Measurements from ENCODE around the gene TMEM213. TPM values are rescaled to one million over a fixed set of nuclear protein-coding genes. Genes with fewer than 3 reads are reported as not detected.
"Not testable (repeated sequence)": the region's sequence is repeated elsewhere in the genome, so short reads cannot be mapped to it uniquely, and the experiment has no call there.

Gene TMEM213
- total RNA-seq, 2 donors from 2014 or later = not detected

- Mint-ChIP-seq H3K27me3 (peaks cover 14% of the 10 kb centered on the region), H3K36me3 (ENCODE audit: low read depth) (no peaks in the 10 kb centered on the region), H3K27ac (no peak overlapping the region), H3K4me3 (no peak overlapping the region), H3K4me1 (peaks cover 9% of the 10 kb centered on the region)
- no peaks in the 10 kb centered on the region for H3K9me3 ChIP-seq (ENCODE audit: control insufficient read depth, low read length, poor library complexity, severe bottlenecking)
- ATAC-seq (no peak), DNase-seq (no peak)
These were observed 26.9 kb upstream of the TMEM213 start for GRCh38 chr7:138770904-138771303.

DNA sequence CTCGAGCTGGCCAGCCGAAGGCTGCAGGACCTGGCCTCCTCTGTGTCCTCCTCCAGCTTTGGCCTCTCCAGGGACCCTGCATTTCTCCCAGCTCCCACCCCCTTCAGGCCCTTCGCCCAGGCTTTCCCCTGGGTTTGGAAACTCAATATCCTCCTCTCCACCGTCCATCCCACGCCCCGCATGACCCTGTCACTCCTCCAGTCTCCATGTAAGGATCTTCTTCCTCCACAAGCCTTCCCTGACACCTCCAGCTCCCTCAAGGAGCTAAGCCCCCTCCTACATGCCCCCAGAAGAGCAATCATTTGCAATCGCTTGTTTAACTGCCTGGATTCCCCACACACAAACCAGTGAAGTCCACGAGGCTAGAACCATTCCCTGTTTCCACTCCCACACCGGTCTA is 24.6 kb upstream of the TMEM213 start:
- Mint-ChIP-seq H3K27me3 (peaks cover 14% of the 10 kb centered on the region), H3K27ac (peak overlapping the region; percentile 47), H3K4me3 (no peak overlapping the region), H3K36me3 (ENCODE audit: low read depth) (no peaks in the 10 kb centered on the region), H3K4me1 (peaks cover 7% of the 10 kb centered on the region)
- DNase-seq = no peak
- no peaks in the 10 kb centered on the region for H3K9me3 ChIP-seq (ENCODE audit: control insufficient read depth, low read length, poor library complexity, severe bottlenecking)
- no peak for ATAC-seq

- no peaks in the 10 kb centered on the region for H3K9me3 ChIP-seq (ENCODE audit: control insufficient read depth, low read length, poor library complexity, severe bottlenecking)
- H3K27me3 Mint-ChIP-seq = peaks cover 14% of the 10 kb centered on the region
- DNase-seq = no peak
- peaks cover 7% of the 10 kb centered on the region for H3K4me1 Mint-ChIP-seq
- ATAC-seq = no peak
- H3K4me3 Mint-ChIP-seq = no peak overlapping the region
- no peaks in the 10 kb centered on the region for H3K36me3 Mint-ChIP-seq (ENCODE audit: low read depth)
- H3K27ac Mint-ChIP-seq = peak overlapping the region; percentile 47
These were observed 24.0 kb upstream of the TMEM213 start for GRCh38 chr7:138773817-138774216.

DNA sequence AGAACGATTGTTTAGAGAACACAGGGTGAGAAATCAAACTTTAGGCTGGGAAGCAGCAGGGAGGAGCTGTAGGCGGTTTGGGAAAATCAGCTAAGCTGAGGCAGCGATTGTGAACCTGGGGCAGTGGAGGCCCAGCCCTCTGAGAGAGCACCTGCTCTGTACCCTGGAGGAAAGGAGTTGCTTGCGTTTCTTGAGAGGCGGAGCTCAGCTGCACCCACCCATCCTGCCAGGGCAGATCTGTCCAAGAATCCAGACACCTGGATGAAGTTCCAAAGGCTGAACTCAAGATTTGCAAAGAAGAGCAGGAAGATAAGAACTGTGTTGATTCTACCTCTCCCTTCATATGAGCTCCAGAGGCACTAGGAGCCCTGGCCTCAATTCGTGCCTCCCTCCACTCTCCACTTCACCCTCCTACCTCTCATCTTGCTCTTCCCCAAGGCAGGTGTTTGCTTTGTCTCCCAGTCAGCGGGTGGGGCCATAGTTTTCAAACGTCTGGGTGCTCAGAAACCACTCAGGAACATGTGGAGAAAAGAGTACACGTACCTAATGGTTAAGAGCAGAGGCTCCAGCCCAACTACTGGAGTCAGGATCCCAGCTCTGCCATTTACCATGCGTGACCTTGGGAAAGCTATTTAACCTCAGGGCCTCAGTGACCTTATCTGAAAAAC is 21.5 kb upstream of the TMEM213 start:
- ATAC-seq (no peak), DNase-seq (no peak)
- Mint-ChIP-seq H3K27ac (no peak overlapping the region), H3K4me3 (no peak overlapping the region), H3K4me1 (no peaks in the 10 kb centered on the region), H3K36me3 (ENCODE audit: low read depth) (no peaks in the 10 kb centered on the region), H3K27me3 (peaks cover 9% of the 10 kb centered on the region)
- H3K9me3 ChIP-seq (ENCODE audit: control insufficient read depth, low read length, poor library complexity, severe bottlenecking) = no peaks in the 10 kb centered on the region

DNA sequence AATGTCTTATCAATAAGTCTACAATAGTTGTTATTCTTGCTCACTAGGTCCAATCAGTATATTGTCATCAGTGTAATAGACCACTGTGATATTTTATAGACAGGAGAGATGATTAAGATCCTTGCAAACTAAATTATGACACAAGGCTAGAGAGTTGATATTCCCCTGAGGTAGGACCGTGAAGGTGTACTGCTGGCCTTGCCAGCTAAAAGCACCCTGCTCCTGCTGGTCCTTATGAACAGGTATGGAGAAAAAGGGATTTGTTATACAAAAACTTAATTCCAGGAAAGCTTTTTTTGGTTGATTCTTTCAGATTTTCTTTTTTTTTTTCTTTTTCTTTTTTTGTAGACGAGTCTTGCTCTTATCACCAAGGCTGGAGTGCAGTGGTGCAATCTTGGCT is 16.8 kb upstream of the TMEM213 start:
- Mint-ChIP-seq H3K27ac (no peak overlapping the region), H3K4me1 (no peaks in the 10 kb centered on the region), H3K36me3 (ENCODE audit: low read depth) (no peaks in the 10 kb centered on the region), H3K27me3 (peaks cover 5% of the 10 kb centered on the region), H3K4me3 (no peak overlapping the region)
- no peaks in the 10 kb centered on the region for H3K9me3 ChIP-seq (ENCODE audit: control insufficient read depth, low read length, poor library complexity, severe bottlenecking)
- ATAC-seq (no peak), DNase-seq (no peak)

GRCh38 chr7:138784692-138785091 is 13.1 kb upstream of the TMEM213 start:
- Mint-ChIP-seq H3K4me3 (no peak overlapping the region), H3K27me3 (peaks cover 7% of the 10 kb centered on the region), H3K36me3 (ENCODE audit: low read depth) (no peaks in the 10 kb centered on the region), H3K27ac (no peak overlapping the region), H3K4me1 (no peaks in the 10 kb centered on the region)
- ATAC-seq (no peak), DNase-seq (no peak)
- no peaks in the 10 kb centered on the region for H3K9me3 ChIP-seq (ENCODE audit: control insufficient read depth, low read length, poor library complexity, severe bottlenecking)

- Mint-ChIP-seq H3K4me1 (no peaks in the 10 kb centered on the region), H3K27me3 (peaks cover 7% of the 10 kb centered on the region), H3K27ac (no peak overlapping the region), H3K4me3 (no peak overlapping the region), H3K36me3 (ENCODE audit: low read depth) (no peaks in the 10 kb centered on the region)
- ATAC-seq (no peak), DNase-seq (no peak)
- H3K9me3 ChIP-seq (ENCODE audit: control insufficient read depth, low read length, poor library complexity, severe bottlenecking) = no peaks in the 10 kb centered on the region
These were observed 12.0 kb upstream of the TMEM213 start for GRCh38 chr7:138785587-138786437.

DNA sequence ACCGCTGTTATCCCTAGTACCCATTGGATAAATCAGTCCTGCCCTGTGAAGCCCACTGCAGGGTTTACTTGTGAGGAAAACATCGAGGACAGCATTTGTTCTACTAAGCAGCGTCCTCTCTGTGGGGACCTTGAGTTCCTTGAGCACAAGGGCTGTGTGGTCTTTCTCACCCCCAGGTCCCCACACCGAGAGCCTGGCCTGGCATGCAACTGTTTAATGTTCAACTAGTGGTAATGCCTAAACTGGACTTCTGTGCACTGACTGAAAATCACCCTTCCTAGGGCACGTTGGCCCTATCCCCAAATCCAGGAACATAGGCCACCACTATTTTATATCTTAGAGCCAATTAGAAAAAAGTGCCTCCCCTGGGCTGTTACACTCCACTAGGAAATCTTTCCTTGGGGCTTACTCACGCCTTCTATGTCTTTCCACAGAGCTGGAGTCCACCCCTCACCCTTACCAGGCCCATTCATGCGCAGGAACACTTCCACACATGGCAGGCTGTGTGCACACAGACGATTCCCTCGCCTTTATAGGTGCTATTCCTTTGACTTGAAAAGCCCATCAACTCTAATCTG is 1.7 kb upstream of the TMEM213 start:
- H3K36me3 Mint-ChIP-seq (ENCODE audit: low read depth) = no peaks in the 10 kb centered on the region
- H3K27me3 Mint-ChIP-seq = peaks cover 17% of the 10 kb centered on the region
- no peak overlapping the region for H3K4me3 Mint-ChIP-seq
- H3K4me1 Mint-ChIP-seq = peaks cover 3% of the 10 kb centered on the region
- DNase-seq (no peak), ATAC-seq (no peak)
- no peaks in the 10 kb centered on the region for H3K9me3 ChIP-seq (ENCODE audit: control insufficient read depth, low read length, poor library complexity, severe bottlenecking)
- no peak overlapping the region for H3K27ac Mint-ChIP-seq

DNA sequence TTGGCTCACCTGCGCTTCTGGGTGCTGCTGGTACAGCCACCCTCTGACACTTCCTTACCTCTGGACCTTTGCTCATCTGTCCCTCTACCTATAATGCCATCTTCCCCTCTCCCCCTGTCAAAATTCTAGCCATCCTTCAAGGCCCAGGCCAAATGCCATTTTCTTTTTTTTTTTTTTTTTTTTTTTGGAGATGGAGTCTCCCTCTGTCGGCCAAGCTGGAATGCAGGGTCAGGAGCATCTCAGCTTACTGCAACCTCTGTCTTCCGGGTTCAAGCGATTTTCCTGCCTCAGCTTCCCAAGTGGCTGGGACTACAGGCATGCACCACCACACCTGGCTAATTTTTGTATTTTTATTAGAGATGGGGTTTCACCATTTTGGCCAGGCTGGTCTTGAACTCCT is 748 bp upstream of the TMEM213 start:
- not testable (repeated sequence) for DNase-seq; H3K4me1 Mint-ChIP-seq; ATAC-seq; H3K9me3 ChIP-seq (ENCODE audit: control insufficient read depth, low read length, poor library complexity, severe bottlenecking); H3K4me3 Mint-ChIP-seq; H3K36me3 Mint-ChIP-seq (ENCODE audit: low read depth); H3K27ac Mint-ChIP-seq
- peaks cover 22% of the 10 kb centered on the region for H3K27me3 Mint-ChIP-seq

- Mint-ChIP-seq H3K27me3 (peaks cover 22% of the 10 kb centered on the region), H3K4me3 (no peak overlapping the region), H3K4me1 (peaks cover 3% of the 10 kb centered on the region), H3K27ac (no peak overlapping the region), H3K36me3 (ENCODE audit: low read depth) (no peaks in the 10 kb centered on the region)
- no peaks in the 10 kb centered on the region for H3K9me3 ChIP-seq (ENCODE audit: control insufficient read depth, low read length, poor library complexity, severe bottlenecking)
- ATAC-seq = no peak
- DNase-seq = no peak
These were observed 1.0 kb downstream of the TMEM213 start for GRCh38 chr7:138798836-138799235.

DNA sequence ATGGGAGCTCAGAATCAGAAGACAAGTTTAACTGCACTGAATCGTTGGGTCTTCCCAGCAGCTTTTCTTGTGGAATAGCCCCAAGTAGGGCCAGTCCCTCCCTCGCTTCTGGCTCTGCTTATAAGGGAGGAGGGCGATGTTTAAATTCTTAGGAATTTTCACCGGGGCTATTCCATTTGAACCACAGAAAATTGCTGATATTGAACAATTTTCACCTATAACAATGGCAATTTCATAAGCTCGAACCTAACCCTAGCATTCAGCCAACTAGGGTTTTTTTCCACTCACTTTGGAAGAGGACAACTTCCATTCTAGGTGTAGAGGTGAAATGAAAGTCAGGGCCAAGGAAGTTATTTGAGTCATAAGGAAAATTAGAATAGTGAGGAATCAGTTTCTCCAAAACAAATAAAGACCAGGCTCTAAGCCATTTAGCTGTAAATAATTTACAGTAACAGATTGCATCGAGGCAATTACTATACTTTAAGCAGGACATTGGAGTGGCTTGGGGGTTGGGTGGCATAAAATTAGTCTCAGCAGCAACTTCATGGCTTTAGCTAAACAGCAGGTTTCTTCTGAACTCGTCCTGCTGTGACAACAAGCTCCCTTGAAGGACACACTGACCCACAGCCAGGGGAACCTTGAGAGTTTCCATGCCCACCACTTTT is 1.7 kb downstream of the TMEM213 start:
- H3K4me3 Mint-ChIP-seq = no peak overlapping the region
- no peaks in the 10 kb centered on the region for H3K36me3 Mint-ChIP-seq (ENCODE audit: low read depth)
- H3K27me3 Mint-ChIP-seq = peaks cover 27% of the 10 kb centered on the region

GRCh38 chr7:138801256-138801655 is 3.5 kb downstream of the TMEM213 start:
- no peak overlapping the region for H3K4me3 Mint-ChIP-seq
- no peak for ATAC-seq

More for the DNA sequence above, 1.7 kb downstream of the TMEM213 start:
- Mint-ChIP-seq H3K4me1 (peaks cover 3% of the 10 kb centered on the region), H3K27ac (no peak overlapping the region)
- no peaks in the 10 kb centered on the region for H3K9me3 ChIP-seq (ENCODE audit: control insufficient read depth, low read length, poor library complexity, severe bottlenecking)
- no peak for DNase-seq
- ATAC-seq = no peak

DNA sequence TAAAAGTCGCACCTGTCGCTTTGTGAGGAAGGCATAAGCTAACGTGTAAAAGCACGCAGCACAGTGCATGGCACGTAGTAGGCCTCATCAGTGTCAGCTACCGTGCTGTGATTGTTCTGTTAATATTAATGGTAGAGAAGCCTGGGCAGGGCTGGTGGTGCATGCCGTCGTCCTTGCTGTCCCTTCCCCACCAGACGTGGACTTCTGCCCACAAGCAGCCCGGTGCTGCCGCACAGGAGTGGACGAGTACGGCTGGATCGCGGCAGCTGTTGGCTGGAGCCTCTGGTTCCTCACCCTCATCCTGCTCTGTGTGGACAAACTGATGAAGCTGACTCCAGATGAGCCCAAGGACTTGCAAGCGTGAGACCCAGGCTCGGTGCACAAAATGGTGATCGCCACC is 4.9 kb downstream of the TMEM213 start:
- ATAC-seq = no peak
- H3K36me3 Mint-ChIP-seq (ENCODE audit: low read depth) = no peaks in the 10 kb centered on the region

More at GRCh38 chr7:138801256-138801655, 3.5 kb downstream of the TMEM213 start:
- no peak for DNase-seq
- no peaks in the 10 kb centered on the region for H3K9me3 ChIP-seq (ENCODE audit: control insufficient read depth, low read length, poor library complexity, severe bottlenecking)
- Mint-ChIP-seq H3K36me3 (ENCODE audit: low read depth) (no peaks in the 10 kb centered on the region), H3K4me1 (peaks cover 3% of the 10 kb centered on the region), H3K27me3 (peaks cover 36% of the 10 kb centered on the region), H3K27ac (no peak overlapping the region)

More for the DNA sequence above, 4.9 kb downstream of the TMEM213 start:
- no peaks in the 10 kb centered on the region for H3K9me3 ChIP-seq (ENCODE audit: control insufficient read depth, low read length, poor library complexity, severe bottlenecking)
- Mint-ChIP-seq H3K27me3 (peaks cover 32% of the 10 kb centered on the region), H3K27ac (no peak overlapping the region), H3K4me3 (no peak overlapping the region), H3K4me1 (peaks cover 3% of the 10 kb centered on the region)
- no peak for DNase-seq
